PFSK-1 (cell line): ENCODE results near the gene NCCRP1.

ENCODE experiments used
- FOXP2 ChIP-seq: optimal IDR thresholded peaks from 2 replicates; pipeline ENCODE3; 2011; ENCODE audit warnings: borderline replicate concordance, control low read depth, inconsistent platforms; ENCODE audit not compliant: insufficient read depth; ENCODE audit errors: extremely low read length, extremely low read depth
- POLR2AphosphoS5 ChIP-seq: IDR thresholded peaks from 2 replicates; pipeline ENCODE4 v1.6.1; 2012; ENCODE audit warnings: low read depth, mild to moderate bottlenecking, control low read depth, low read length, moderate library complexity
- SIN3A ChIP-seq: IDR thresholded peaks from 2 replicates; pipeline ENCODE4 v1.6.1; 2012; ENCODE audit warnings: mild to moderate bottlenecking, low read length, moderate library complexity, borderline replicate concordance; ENCODE audit not compliant: insufficient read depth
- TAF1 ChIP-seq: IDR thresholded peaks from 2 replicates; pipeline ENCODE4 v1.6.1; 2012; ENCODE audit warnings: low read length, control low read depth, borderline replicate concordance; ENCODE audit not compliant: insufficient read depth
- TF ChIP-seq, protein P1 (sequence below), 2 experiments: IDR thresholded peaks; 2 replicates each; pipeline versions ENCODE4 v1.6.1 to v1.8.0; 2011 to 2012; ENCODE audit warnings: low read depth in 2 of 2, low read length in 2 of 2, control low read depth in 1 of 2, inconsistent platforms in 1 of 2, mild to moderate bottlenecking in 1 of 2, moderate library complexity in 1 of 2; ENCODE audit not compliant: insufficient read depth in 1 of 2

- TF ChIP-seq SIN3A (no peak), TAF1 (no peak), POLR2AphosphoS5 (no peak), FOXP2 (no peak)
- TF ChIP-seq, protein P1, sequence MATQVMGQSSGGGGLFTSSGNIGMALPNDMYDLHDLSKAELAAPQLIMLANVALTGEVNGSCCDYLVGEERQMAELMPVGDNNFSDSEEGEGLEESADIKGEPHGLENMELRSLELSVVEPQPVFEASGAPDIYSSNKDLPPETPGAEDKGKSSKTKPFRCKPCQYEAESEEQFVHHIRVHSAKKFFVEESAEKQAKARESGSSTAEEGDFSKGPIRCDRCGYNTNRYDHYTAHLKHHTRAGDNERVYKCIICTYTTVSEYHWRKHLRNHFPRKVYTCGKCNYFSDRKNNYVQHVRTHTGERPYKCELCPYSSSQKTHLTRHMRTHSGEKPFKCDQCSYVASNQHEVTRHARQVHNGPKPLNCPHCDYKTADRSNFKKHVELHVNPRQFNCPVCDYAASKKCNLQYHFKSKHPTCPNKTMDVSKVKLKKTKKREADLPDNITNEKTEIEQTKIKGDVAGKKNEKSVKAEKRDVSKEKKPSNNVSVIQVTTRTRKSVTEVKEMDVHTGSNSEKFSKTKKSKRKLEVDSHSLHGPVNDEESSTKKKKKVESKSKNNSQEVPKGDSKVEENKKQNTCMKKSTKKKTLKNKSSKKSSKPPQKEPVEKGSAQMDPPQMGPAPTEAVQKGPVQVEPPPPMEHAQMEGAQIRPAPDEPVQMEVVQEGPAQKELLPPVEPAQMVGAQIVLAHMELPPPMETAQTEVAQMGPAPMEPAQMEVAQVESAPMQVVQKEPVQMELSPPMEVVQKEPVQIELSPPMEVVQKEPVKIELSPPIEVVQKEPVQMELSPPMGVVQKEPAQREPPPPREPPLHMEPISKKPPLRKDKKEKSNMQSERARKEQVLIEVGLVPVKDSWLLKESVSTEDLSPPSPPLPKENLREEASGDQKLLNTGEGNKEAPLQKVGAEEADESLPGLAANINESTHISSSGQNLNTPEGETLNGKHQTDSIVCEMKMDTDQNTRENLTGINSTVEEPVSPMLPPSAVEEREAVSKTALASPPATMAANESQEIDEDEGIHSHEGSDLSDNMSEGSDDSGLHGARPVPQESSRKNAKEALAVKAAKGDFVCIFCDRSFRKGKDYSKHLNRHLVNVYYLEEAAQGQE (IDR thresholded peaks at IDR 0.05; ENCODE audit: insufficient read depth in 1 of 2, low read depth in 2 of 2, low read length in 2 of 2) = no peak
Observed at GRCh38 chr19:39240421-39240820, 43.7 kb downstream of the NCCRP1 start.
